NCI-H2171 treated with DMSO at 0.1 percent for 48 hours (cell line): ENCODE results near the gene THSD4.

Source experiments
- DNase-seq: peaks from one replicate; lab custom pipeline; 2025; lab: John Stamatoyannopoulos, UW

THSD4 gene

DNA sequence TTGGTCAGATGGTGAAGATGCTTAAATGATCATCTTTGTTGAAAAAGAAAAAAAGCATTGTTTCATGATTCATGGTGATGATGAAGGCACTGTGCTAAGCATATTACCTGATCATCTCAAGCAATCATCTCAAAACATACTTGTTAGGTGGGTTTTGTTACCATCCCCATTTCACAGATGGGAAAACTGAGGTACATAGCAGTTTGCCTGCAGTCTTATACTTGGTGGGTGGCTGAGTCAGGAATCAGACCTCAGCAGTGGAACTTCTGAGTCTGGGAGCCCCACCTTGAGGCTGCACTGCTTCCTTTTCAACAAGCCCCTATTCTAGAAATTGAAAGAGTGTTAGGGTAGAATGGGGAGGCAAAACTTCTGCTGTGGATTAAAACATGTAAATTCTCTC is 341.1 kb downstream of the THSD4 start:
- DNase-seq: no peak

DNA sequence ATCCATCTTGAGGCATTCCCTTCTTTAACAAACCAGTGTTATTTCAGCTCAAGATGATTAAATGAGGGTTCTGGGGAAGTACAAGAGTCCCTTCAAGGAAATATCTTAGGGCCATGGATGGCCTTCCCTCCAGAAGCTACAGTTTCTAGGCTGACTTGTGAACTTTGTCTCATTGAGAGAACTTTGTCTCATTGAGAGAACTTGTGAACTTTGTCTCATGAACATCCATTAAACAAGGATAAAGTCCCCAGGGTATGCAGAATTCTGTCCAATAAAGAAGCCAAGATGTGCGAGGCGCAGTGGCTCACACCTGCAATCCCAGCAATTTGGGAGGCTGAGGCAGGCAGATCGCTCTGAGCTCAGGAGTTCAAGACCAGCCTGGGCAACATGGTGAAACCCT is 341.5 kb downstream of the THSD4 start:
- no peak for DNase-seq

DNA sequence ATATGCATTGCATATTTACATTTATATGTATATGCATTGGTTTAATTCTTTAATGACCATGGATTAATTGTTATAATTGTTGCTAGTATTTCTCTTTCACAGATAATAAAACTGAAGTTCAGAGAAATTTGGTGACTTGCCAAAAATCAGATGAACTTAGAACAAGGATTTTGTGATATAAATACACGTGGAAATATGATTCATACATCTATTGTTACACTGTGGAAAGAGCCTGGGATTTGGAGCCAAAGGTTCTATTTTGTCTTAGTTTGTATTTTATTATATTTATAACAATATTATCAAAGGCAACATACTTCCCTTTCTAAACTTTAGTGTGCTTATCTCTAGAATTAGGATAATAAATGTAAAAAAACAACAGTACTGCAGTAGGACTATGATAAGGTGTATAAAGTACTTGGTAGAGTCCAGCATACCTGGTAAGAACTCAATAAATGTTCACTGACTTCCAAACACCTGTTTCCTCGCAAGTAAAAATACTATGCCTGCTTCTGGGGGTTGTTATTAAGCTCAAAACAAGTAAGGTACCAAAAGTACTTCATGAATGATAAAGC is 342.9 kb downstream of the THSD4 start:
- DNase-seq: no peak

DNA sequence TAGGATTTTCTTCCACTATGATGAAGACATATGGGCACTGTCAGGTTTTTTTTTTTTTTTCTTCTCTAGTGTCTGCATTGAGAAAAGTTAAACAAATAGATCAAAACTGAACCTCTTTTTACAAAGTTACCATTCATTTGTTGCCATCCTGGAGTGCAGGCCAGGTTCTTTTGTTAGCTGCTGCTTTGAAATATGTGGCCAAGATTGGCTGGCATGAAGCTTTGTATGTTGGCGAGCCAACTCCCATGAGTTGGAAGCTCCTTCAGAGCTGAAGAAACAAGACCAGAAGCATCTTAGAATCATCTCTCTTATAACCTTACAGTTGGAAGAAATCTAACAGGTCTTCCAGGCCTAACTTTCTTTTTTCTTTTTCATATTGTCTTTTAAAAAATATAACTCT is 346.5 kb downstream of the THSD4 start:
- DNase-seq: no peak

DNA sequence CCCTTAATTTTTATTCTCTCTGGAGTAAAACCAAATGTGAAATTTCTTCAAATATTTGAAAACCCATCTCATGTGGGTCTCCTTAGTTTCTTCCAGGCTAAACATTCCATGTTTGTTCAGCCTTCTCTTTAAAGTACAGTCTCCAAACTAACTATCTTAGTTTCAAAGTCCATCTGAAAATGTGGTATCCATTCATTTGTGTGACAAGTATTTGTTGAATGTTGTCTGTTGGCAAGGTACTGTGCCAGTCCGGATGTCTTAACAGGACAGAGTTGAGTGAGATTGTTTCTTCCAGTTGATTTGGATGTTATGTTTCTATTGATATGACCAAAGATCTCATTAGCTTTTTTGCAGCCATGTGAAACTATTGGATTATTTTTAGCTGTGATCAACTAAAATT is 347.4 kb downstream of the THSD4 start:
- no peak for DNase-seq

DNA sequence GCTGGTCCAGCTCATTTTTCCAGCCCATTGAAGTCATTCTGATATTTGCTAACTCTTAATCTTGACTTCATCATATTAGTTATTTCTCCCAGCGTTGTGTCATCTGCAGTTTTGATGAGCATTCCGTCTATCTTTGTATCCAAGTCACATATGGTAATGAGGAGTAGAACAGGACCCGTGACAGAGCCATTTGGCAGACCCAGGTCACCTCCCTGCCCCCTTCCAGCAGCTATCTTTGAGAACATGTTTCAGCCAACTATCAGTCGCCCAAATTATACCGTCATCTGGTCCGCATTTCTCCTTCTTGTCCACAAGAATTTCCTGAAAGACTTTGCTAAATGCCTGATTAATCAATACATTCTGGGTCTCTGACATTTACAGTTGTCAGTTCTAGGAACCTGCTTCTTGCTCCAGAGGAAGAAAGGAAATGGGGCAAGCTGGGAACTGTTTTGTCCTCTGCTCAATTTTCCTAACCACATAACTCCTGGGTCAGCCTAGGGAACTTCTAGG is 347.9 kb downstream of the THSD4 start:
- no peak for DNase-seq

DNA sequence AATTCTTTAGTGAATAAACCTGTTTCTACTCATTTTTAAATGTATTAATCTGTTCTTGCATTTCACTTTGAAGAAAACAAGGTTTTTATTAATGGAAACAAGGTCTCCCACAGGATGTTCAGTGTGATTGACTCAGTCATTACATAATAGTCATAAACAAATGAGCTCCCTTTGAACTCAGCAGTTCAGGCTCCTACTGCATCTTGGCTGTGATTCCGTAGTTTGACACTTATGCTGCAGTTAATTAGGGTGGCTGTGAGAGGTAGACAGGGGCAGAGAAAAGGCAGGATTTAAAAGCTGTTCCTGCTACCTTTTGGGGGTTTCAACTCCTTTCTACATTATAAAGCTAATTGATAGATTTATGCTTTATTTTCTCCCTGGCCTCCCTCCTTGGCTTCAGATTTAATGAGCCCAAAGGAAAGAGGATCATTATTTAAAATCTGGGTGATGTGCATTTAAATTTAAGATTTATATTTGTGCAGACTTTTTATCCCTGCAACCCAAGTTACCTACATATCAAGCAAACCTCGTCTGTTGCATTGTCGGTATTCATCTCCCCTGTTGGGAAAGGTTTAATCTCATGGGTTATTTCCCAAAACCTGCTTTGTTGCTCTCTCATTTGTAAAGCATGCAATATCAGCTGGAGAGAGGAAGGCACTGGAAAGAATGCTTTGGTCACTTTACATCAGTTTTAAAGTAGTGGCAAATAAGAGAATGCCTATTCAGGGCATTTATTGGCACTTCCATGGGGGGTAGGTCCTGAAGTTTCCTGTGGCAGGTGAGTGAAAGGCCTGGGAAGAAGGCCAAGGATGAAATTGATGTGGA is 350.1 kb downstream of the THSD4 start:
- DNase-seq: no peak

DNA sequence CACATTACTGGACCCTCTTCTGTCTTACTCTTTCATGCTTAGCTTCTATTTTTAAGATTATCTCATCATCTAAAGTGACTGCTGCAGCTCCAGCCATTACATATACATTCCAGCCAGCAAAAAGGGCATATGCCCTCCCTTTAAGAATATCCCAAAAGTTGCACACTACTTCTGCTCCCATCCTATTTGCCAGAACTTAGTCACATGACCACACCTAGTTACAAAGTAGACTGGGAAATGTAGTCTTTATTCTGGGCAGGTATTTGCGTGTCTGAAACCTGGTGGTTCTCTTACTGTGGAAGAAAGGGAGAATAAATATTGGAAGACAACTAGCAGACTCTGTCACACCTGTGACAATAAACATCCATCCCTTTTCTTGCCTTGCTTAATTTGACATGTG is 353.4 kb downstream of the THSD4 start:
- DNase-seq: no peak

DNA sequence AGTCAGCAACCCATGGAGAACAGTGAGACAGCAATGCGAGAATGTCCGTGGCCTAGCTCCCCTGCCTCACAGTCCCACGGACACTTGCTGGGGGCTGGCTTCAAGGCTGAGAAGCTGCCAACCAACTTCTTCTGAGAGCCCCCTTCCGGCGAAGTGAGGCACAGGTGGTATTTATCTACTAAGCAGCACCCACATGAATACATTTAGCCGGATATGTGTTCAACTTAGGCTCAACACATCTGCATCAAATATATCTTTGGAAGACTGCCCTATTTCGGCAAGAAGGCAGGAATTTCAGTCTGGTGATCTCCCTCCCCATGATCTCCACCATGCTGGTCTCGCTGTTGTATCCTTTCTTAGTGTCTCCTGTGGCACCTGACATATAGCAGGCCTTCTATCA is 354.1 kb downstream of the THSD4 start:
- no peak for DNase-seq

DNA sequence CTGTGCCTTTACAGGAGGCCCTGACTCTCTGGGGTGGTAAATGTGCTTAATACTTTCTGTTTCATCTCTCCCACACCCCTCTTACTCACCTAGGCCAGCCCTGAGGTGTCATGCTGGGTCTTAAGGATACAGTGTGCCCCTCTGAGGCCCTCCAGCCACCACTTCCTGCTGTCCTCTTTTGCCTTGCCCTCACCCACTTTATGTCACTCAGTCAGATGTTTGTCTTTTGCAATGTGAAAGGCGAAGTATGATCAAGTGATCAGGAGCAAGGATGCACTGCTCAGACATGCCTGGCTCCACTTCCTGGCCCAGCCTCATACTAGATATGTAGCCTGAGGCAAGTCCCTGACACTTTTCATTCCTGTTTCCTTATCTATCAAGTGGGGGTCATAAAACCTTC is 356.1 kb downstream of the THSD4 start:
- DNase-seq: no peak

DNA sequence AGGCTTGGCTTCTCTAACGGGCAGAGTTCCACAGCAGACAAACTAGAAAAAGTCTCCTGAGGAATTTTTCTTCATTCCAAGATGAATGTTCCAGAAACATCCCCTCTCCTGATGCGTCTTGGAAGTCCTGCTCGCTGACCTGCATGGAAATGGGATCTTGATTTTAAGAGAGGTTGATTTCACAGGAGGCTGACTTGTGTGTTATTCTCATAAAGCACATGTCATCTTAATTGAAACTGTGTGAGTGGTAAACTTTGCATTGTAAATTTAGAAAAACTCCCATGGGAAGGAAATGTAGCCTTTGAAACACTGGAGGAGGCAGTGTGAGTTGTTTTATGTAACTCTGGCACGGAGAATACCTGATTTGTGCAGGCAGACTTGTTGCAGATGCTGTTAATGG is 357.3 kb downstream of the THSD4 start:
- DNase-seq: no peak

DNA sequence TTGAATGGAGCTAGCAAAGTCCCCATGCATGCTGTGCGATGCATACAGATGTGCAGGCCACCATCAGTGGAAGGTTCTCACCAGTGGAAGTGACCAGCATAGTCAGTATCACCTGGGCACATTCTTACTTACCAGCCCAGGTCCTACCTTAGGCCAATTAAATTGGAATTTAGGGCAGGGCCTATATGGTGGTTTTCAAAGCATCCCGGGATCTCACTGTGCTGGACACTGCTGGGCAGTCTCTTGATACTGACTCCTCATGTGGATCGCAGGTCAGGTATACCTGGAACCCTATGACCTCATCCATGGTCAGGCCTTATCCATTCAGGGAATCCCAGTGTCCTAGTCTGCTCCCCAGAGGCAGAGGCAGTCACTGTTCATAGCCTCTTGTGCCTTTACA is 358.5 kb downstream of the THSD4 start:
- no peak for DNase-seq

DNA sequence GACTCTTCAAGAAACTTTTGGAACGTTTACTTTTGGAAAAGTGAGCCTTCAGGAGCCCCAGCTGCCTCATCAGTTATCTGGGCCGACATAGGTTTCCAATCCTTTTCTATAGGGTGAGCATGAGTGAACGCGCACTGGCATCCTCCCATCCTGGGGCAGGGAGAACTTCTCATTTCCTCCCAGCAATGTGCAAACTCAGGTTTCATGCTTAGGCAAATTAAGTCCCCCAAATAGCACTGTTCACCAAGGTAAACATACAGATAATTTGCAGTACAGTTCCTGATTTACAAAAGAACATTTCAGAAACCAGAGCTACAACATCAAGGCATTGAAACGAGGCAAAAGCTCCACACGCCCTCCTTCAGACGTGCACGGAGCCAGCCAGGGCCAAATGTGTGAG is 361.6 kb downstream of the THSD4 start:
- DNase-seq: no peak

DNA sequence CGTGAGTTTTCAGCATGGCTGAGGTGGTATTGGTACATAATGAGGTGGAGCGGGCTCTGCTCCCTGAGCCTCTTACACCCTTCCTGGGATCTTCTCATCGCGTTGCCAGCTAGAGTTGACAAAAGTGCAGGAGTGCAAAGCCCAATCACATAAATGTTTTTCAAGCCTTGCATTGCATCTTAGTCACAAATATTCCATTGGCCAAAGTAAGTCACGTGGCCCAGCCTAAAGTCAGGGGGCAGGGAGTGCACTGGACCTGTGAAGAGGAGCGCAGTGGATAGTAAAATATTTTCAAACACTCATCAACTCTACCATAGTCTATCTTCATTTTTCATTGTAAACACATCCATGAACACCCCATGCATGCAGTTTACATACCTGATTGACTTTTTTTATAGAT is 365.3 kb downstream of the THSD4 start:
- DNase-seq: no peak

DNA sequence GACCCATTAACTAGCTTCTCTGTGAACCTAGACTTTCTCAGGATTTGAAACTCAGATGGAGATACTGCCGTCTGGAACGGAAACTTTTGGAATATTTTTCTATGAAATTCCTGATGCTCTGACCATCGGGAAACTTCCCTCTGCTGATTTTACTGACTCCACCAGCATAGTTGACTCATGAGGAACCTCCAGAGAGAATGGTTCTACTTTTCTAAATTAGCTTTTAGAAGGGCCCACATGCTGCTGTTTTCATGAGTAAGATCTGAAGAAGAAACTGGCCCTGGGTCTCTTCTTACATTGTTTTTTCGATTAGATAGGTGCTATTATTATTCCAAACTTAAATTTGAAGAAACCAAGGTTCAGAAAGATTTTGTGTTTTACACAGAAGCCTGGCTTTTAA is 368.8 kb downstream of the THSD4 start:
- no peak for DNase-seq

DNA sequence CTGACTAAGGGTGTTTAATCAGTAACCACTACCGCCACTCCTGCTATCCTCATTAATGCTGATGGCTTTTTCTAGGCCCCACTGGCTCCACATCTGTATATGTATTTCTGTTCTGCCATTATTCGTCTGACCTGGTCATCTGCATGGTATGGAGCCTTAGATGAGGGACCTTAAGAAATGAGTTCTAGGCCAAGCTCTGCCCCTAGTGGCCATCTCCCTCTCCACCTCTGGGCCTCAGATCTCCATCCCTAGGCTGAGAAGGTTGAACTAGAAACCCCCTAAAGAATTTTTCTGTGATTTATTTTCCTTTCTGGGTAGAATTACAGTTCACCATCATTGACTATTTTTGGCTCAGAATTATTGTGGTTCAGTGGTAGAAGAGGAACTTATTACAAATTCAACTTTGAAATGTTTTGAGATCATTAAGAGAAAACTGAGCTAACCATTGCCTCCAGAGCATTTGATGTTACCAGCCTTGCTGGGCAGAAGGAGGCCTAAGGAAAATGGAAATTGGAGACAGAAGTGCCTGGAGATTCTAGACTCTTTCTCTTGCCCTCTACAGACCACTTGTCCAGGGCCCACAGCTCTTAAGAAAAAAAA is 369.9 kb downstream of the THSD4 start:
- DNase-seq: no peak

DNA sequence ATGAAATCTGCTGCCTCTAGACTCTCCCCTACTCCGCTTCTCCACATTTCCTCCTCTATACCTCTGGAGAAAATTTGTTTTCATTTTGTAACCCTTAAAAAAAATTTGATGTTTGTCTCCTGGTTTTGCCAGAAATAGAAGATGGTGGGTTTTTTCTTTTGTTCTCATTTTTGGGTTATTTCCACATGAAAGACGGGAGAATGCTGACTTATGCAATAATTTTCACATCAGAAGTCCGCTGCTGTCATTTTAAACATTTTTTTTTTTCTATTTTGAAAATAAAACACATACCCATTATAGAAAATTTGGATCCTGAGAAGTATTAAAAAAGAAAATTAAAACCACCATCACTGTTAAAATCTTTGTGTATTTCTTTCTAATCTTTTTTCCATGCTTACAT is 374.3 kb downstream of the THSD4 start:
- no peak for DNase-seq

DNA sequence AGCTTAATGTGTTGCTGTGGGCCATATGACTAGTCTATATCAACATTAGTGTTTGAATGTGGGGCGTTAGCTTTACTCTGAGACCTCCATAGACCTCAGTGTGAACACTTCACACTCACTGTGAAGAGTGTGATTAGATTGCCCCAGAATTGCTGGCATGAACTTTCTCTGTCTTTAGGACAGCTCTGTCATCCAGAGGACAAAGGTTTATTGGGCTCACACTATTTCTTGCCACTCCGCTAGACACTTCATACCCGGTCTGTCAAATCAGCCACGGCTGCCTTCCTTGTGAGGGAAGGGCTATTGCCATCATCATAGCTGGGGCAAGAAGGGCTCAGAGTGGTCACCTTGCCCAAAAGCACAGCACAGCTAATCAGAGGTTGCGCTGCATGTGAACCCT is 378.3 kb downstream of the THSD4 start:
- DNase-seq: no peak

DNA sequence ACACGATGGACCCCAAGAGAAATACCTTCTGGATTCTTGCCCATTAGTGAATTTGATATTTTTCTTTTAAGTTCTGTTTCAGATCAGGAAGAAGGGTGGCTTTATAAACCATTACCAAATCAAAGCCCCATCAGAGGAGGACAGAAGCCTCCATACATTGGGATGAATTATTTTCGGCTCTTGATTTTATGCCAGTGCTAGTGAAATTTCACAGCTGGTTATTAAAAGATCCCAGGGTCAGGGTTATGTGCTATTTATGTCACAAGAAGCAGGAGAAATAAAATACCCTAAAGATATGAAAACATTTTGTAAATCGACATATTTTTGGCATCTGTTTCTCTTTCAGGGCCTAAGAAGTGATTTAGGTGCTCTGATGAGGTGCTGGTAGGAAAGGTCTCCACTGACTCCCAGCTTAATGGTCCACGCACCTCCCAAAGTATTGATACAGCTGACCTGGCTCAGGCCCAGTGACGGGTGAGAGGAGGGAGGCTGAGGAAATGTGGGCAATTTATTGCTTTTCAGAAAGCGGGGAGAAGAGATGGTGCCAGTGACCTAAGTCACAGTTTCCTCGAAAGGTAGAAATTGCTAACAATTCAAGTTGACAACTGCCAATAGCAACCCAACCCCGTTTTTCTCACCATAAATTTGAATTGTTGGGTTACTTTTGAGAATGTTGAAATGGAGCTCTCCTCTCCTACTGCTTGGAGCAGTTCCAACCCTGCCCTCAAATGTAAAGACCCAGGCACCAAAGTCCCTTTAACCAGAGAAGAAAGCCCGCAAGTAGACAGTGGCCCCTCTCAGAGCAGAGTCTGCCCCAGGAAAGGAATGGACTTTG is 379.5 kb downstream of the THSD4 start:
- DNase-seq: no peak

DNA sequence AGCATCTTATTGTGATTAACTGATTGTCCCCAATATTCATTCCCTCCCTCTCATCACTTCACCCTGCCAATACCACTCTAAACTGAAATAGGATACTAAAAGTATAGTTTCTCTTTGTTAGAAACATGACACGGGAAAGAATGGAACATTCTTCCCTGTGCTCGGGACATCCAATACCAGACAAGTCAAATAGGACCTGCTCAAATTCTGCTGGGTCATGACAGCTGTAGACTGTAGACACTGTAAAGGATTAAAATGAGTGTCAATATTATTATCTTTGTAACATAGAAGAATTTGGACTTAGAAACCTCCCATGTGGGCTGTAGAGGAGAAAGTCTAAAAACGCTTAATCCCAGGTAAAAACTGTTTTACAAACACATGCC is 380.1 kb downstream of the THSD4 start:
- no peak for DNase-seq

DNA sequence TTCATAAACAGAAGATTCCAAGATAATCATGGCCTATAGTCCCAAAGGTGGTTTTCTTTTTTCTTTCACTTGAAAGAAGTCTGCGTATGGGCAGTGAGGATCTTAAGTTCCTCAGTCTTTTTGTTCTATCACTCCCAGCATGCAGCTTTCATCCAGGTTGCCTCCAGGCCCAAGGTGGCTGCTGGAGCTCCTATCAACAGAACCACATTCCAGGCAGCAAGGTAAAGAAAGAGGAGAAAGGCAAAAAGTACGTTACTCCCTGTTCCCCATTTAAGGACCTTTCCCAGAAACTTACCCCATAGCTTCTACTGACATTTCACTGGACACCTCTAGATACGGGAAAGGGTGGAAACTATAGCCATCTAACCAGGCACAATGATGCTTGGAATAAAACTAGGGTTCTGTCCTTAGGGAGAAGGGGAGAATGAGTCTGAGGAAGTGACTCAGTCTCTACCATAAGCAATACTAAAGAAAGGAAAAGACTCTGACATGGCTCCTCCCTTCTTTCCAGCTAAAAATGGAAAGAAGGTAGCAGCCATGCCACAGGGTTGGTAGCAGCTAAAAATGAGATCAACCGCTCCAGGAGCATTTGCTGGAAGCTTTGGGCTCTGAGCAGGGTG is 381.2 kb downstream of the THSD4 start:
- no peak for DNase-seq
